MCF 10A (cell line): ENCODE data around the gene PLK5. TPM values are rescaled to one million over a fixed set of nuclear protein-coding genes. Genes with fewer than 3 reads are reported as not detected.
A peak's percentile ranks its signal among the peaks of the same experiment; 100 is the strongest.

Source experiments
- BruUV-seq: library from RNA; stranded (reverse); fragments of 400-500 nt; replicated peaks from 2 replicates; lab custom pipeline; 2021; lab: Mats Ljungman, UMichigan
- CTCF ChIA-PET: fragments of 300-600 bp; sonication (Branson Sonifier 250); formaldehyde crosslinking; extraction: SDS; loops from one replicate; lab custom pipeline; 2021; ENCODE audit warnings: antibody characterized with exemption, inconsistent platforms; lab: Yijun Ruan, JAX
- POLR2A ChIA-PET: fragments of 300-600, 350-650 bp; sonication (Branson Sonifier 250); formaldehyde crosslinking; extraction: SDS; loops from one replicate; lab custom pipeline; 2020; ENCODE audit warnings: antibody characterized with exemption, inconsistent platforms; lab: Yijun Ruan, JAX
- DNase-seq: peaks from one replicate; pipeline ENCODE4 v3.0.0-alpha.2; 2018; ENCODE audit not compliant: unreplicated experiment
- H3K27ac Mint-ChIP-seq: one replicate; pipeline ENCODE4 v1.8.0; 2022; ENCODE audit warnings: mild to moderate bottlenecking, low read depth, mixed read lengths; ENCODE audit not compliant: unreplicated experiment
- H3K27me3 Mint-ChIP-seq: one replicate; pipeline ENCODE4 v1.8.0; 2022; ENCODE audit warnings: mixed read lengths; ENCODE audit not compliant: insufficient read depth, unreplicated experiment
- H3K36me3 Mint-ChIP-seq: one replicate; pipeline ENCODE4 v1.8.0; 2022; ENCODE audit warnings: mild to moderate bottlenecking, moderate library complexity, mixed read lengths; ENCODE audit not compliant: insufficient read depth, unreplicated experiment
- H3K4me1 Mint-ChIP-seq: one replicate; pipeline ENCODE4 v1.8.0; 2022; ENCODE audit warnings: mixed read lengths; ENCODE audit not compliant: insufficient read depth, unreplicated experiment
- H3K4me3 Mint-ChIP-seq: one replicate; pipeline ENCODE4 v1.8.0; 2022; ENCODE audit warnings: mild to moderate bottlenecking, moderate library complexity, mixed read lengths; ENCODE audit not compliant: unreplicated experiment
- H3K9me3 Mint-ChIP-seq: one replicate; pipeline ENCODE4 v1.8.0; 2022; ENCODE audit warnings: mixed read lengths; ENCODE audit not compliant: unreplicated experiment
- CTCF ChIP-seq: fragments of 200-600 bp; IDR thresholded peaks from one replicate; pipeline ENCODE4 v1.8.0; 2022; ENCODE audit warnings: antibody characterized with exemption, mild to moderate bottlenecking; ENCODE audit not compliant: unreplicated experiment
- intact Hi-C: fragments of 100-400 bp; cut with micrococcal nuclease; formaldehyde crosslinking; loops from 2 replicates; pipeline ENCODE4 v1.14.1; 2022
- total RNA-seq: library from RNA; stranded (reverse); gene quantifications from 2 replicates; pipeline ENCODE4 v1.2.3, GENCODE V29; 2022

Gene PLK5
- total RNA-seq, 1 experiment from 2014 or later = 0.21 TPM

- H3K36me3 Mint-ChIP-seq = peaks cover 2% of the 10 kb centered on the region
- peak; percentile 74 for DNase-seq
- POLR2A ChIA-PET = interaction anchor here (0.6 to 0.7 kb wide), 2 partner anchors 91 to 977 kb away, joined by 4 read pairs; no protein-coding TSS in a partner anchor
- H3K4me3 Mint-ChIP-seq = peak within 1 kb of the TSS; percentile 75
- H3K4me1 Mint-ChIP-seq = peaks cover 6% of the 10 kb centered on the region
- TF ChIP-seq CTCF = peak; percentile 20
- H3K27ac Mint-ChIP-seq = no peak within 1 kb of the TSS
- H3K27me3 Mint-ChIP-seq = no peaks in the 10 kb centered on the region
- H3K9me3 Mint-ChIP-seq = no peaks in the 10 kb centered on the region
- CTCF ChIA-PET = interaction anchor here (0.6 kb wide), 1 partner anchor 1059 kb away, joined by 3 read pairs; no protein-coding TSS in a partner anchor
- BruUV-seq = no TSS peak
- intact Hi-C loops = loop anchor here (1.0 to 5.0 kb wide), 3 partner anchors 48 to 236 kb away; partner anchors contain the start of genes FAM174C and RPS15
These were observed 11.0 kb upstream of the PLK5 start, which contains the start of gene ADAMTSL5 for GRCh38 chr19:1512671-1513498. Gene ADAMTSL5, minus strand, starts transcription at chr19:1513019. Its CDS starts 2,076 bp downstream, at chr19:1510943.

- BruUV-seq = no TSS peak
- CTCF ChIA-PET = no interaction called here
- H3K27ac Mint-ChIP-seq = no peak overlapping the region
- H3K9me3 Mint-ChIP-seq = no peaks in the 10 kb centered on the region
- H3K4me1 Mint-ChIP-seq = peaks cover 5% of the 10 kb centered on the region
- no peaks in the 10 kb centered on the region for H3K36me3 Mint-ChIP-seq
- POLR2A ChIA-PET = no interaction called here
- TF ChIP-seq CTCF = peak; percentile 76
- peak; percentile 62 for DNase-seq
- intact Hi-C loops = loop anchor here (1.0 to 5.0 kb wide), 3 partner anchors 49 to 236 kb away; partner anchors contain the start of genes FAM174C and RPS15
- H3K27me3 Mint-ChIP-seq = no peaks in the 10 kb centered on the region
- peak overlapping the region; percentile 75 for H3K4me3 Mint-ChIP-seq
These were observed 10.2 kb upstream of the PLK5 start for GRCh38 chr19:1513499-1514294.

GRCh38 chr19:1514295-1514661 lies 9.6 kb upstream of the PLK5 start:
- DNase-seq = no peak

More at GRCh38 chr19:1514295-1514661, 9.6 kb upstream of the PLK5 start:
- CTCF ChIA-PET = interaction anchor here (0.6 to 0.7 kb wide), 4 partner anchors 75 to 944 kb away, joined by 3 to 5 read pairs (median 3); no protein-coding TSS in a partner anchor
- peak overlapping the region; percentile 75 for H3K4me3 Mint-ChIP-seq
- no peaks in the 10 kb centered on the region for H3K36me3 Mint-ChIP-seq
- no peaks in the 10 kb centered on the region for H3K9me3 Mint-ChIP-seq
- no peak for TF ChIP-seq CTCF
- intact Hi-C loops = loop anchor here (5.0 kb wide), 1 partner anchor 237 kb away; the partner anchor contains the start of gene FAM174C
- no TSS peak for BruUV-seq
- H3K27me3 Mint-ChIP-seq = no peaks in the 10 kb centered on the region
- H3K27ac Mint-ChIP-seq = no peak overlapping the region
- H3K4me1 Mint-ChIP-seq = peaks cover 5% of the 10 kb centered on the region
- POLR2A ChIA-PET = no interaction called here
